GM21367 (cell line): ENCODE results near the gene COQ8A.

Experiments
- ATAC-seq: cut with Tn5 transposase; IDR thresholded peaks from one replicate; pipeline ENCODE4 v1.9.1; 2021; ENCODE audit not compliant: unreplicated experiment

COQ8A gene

DNA sequence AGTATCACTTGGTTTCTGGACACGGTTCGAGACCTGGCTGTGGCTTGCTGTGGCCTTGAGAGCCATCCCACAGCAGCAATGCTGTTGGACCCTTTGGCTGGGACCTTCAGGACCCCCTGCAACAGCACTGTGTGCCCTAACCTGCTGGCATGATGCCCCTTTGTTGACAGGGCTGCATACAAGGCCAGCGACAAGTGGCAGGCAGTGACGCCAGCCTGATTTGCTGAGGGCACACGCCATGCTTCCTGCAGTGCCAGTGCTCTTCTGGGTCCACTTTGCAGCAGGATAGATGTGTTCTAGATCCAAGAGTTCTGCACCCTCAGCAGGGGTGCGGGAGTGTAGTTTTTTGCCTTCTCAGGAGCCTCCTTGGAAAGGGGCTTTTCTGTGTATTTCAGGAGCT lies 32.8 kb downstream of the COQ8A start:
- ATAC-seq = no peak

- no peak for ATAC-seq
Measured at GRCh38 chr1:226973371-226973897, 33.3 kb downstream of the COQ8A start.

DNA sequence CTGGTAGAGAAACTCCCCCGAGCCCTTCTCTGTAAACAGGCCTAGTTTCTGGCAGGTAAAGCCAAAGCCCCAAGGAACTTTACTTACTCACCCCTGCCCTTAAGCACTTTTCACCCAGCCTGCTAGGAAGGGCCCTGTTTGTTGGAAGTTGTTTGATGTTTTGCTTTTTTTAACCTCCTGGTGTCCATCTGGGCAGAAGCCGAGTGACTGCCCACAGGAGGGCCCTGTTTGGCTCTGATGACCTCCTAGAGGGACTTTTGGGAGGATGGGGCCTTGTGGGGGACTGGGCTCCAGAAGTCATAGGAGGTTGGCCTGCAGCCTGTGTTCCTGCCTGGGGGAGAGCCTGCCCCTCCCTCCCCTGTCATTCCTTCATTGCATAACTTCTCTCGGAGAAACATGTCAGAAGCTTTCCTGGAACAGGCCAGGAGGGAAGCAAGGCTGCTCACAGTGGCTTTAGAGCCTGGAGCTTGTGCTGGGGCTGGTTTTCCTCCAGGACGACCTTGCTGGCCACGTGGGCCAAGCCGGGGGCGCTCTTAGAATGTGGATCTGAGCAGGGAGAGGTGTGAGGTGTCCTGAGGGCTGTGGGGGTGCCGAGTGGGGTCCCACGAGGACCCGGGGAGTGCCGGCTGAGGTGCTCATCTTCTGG lies 33.9 kb downstream of the COQ8A start:
- ATAC-seq = no peak

DNA sequence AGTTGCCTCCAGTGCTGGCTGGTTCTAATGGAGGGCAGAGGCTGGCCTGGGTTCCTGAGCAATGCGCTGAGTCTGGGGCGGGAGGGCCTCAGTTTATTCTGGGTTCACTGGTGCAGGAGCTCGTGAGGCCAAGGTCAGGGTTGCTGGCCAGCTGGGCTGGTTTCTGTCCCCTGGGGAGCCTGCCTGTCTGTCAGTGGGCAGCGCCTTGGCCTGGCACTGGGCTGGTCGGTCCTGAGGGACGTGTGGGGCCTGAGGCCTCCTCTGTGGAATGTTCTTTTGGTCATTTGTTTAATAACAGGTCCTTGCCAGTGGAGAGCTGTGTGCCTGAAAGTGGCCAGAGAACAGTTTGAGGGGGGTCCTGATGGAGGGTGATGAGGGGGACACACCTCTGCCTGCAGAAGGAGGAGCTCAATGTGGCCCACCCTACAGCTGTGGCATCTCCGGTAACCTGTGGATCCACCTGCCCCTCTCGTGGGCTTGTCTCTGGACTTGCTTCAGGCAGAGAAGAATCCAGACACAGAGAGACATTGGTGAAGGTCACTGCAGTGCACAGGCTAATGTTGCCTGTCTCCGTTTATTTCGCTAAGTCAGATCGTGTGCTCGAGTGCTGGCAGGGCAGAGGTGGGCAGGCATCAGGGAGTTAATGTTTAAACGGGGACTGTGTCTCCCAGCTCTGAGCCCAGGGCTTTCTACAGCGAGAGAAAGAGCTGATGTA lies 34.6 kb downstream of the COQ8A start:
- ATAC-seq = no peak

DNA sequence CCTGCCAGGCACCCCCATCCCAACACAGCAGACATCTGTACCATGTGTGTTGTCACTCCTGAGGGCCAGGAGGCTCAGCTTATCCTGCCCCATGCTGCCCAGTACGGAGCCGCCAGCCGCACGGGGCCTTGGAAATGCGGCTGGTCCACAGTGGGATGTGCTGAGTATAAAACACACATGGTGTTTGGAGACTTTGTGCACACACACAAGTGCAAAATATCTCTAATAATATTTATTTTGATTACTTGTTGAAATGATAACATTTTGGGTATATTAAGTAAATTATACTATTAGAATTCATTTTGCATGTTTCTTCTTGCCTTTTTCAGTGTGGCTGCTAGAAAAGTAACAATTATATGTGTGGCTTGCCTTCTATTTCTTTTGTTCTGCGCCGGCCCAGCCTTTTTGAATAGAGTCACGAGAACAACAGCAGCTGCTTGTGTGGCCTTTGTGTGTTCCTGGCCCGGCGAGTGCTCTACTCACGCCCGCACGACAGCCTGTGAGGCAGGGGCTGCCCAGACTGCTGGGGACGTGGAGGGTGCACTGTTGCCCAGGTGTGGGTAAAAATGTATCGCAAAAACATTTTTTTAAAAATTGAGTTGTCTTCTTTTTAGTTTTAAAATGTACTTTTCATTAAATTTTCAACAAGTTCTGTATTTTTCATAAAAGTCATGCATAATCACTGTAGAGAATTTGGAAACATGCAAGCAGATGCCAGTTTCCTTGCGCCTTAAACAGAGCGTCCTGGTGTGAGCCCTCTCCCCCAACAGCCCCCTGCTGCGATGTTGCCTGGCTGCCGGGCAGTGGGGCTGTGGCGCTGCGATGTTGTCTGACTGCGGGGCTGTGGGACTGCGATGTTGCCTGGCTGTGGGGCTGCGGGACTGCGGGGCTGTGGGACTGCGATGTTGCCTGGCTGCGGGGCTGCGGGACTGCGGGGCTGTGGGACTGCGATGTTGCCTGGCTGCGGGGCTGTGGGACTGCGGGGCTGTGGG lies 35.5 kb downstream of the COQ8A start:
- no peak for ATAC-seq

DNA sequence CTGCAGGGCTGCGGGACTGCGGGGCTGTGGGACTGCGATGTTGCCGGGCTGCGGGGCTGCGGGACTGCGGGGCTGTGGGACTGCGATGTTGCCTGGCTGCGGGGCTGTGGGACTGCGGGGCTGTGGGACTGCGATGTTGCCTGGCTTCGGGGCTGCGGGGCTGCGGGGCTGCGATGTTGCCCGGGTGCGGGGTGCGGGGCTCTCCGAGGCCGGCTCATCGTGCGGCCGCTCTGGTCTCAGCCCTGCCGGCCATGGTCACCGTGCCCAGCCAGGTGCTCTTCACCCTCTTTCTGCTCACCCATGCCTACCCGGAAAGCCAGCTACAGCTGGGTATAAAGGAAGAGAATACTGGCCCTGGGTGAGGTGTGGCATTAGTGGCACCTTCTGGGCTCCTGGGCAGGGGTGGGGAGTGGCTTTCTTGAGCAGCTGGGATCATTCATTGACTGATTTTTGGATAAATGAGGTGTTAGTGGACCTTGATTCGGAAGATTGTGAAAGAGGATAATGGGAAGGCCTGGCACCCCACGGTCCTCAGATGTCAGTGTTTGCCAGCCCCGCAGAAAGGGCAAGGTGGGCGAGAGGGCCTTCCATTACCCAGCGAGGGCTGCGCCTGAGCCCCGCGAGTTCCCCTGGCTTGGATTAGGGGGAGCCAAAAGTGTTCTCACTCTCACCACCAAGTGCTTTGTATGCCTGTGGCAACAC lies 36.3 kb downstream of the COQ8A start:
- ATAC-seq = no peak

GRCh38 chr1:226976978-226977642 lies 37.0 kb downstream of the COQ8A start:
- no peak for ATAC-seq

DNA sequence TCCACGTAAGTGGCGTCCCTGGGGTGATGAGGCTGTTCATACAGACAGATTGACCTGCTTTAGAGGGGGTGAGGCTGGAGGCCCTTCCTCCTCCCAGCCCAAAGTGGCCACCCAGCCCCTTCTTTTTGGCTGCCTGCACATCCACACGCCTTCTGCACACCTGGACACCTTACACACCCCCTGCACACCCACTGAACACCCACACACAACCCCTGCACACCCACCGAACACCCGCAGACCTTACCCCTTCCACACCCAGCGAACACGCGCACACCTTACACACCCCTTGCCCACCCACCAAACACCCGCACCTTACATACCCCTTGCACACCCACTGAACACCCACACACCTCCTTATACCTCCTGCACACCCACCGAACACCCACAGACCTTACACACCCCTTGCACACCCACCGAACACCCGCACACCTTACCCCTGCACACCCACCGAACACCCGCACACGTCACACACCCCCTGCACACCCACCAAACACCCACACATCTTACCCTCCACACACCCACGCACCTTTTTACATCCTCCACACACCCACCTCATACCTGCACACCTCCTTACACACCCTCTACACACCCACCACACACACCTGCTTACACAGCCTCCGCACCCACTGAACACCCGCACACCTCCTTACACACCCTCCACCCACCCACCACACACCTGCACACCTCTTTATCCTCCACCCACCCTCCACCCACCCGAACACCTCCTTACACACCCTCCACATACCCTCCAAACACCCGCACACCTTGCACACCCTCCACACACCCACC lies 37.7 kb downstream of the COQ8A start:
- ATAC-seq = no peak

- no peak for ATAC-seq
Measured at GRCh38 chr1:226978432-226979114, 38.5 kb downstream of the COQ8A start.

DNA sequence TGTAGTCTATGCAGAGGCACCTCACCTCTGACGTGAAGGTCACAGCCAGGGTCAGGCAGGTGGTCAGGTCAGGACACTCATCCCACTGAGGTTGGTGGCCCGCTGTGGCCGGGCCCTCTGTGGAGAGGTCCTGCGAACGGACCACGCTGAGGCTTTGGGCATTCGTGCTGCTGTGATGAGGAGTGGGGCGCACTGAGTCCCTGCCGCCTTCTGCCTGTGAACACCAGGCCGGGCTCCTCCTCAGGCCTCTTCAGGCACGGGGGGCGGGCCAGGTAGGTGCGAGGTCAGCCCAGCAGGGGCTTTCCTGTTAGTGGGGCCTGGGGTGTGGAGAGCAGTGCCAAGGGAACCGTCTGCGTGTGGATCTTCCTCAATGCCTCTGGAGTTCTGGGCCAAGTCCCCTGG lies 39.0 kb downstream of the COQ8A start:
- ATAC-seq = no peak

DNA sequence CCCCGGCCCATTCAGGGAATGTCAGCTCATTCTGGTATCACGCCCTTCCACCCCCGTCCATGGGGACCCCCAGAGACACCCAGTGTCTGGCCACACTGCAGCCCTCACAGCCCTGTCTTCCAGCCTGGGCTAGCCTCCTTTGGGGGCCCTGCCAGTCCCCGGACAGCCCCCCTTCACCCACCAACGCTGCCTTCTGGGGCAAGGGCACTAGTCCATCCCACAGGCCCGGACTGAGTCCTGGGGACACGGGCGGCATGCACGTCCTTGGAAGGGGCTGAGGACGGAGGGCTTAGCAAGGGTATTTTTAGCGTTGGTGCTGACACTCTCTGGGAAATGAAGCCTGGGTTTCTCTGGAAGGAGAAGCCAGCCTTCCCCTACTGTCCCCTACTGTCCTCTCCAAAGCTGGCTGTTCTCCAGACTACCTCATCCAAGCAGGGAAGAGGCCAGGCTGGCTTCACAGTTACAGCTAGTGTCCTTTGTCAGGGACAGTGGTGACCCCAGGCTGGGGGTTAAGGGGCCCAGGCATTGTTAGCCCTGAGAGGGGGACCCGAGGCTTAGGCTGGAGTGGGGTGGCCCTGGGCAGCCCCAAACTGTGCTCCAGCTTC lies 39.5 kb downstream of the COQ8A start:
- ATAC-seq = no peak

DNA sequence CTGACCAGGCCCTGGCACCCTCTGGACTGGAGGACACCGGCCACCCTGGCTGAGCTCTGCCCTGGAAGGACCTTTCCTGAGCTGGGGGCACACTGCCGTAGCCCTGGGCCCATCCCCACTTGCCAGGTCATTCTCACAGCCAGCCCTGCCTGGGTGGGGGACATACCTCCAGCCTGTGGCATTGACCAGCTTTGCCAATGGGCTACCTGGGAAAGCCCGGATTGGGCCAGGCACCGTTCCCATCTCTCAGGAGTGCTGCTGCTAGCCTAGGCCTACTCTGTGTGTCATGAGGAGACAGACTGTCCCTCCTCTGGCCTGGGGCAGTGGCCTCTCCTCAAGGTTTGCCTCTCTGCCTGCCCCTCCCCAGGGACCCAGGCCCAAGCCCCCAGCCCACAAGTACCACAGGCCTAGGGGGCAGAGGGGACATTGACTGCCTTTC lies 40.0 kb downstream of the COQ8A start:
- no peak for ATAC-seq

DNA sequence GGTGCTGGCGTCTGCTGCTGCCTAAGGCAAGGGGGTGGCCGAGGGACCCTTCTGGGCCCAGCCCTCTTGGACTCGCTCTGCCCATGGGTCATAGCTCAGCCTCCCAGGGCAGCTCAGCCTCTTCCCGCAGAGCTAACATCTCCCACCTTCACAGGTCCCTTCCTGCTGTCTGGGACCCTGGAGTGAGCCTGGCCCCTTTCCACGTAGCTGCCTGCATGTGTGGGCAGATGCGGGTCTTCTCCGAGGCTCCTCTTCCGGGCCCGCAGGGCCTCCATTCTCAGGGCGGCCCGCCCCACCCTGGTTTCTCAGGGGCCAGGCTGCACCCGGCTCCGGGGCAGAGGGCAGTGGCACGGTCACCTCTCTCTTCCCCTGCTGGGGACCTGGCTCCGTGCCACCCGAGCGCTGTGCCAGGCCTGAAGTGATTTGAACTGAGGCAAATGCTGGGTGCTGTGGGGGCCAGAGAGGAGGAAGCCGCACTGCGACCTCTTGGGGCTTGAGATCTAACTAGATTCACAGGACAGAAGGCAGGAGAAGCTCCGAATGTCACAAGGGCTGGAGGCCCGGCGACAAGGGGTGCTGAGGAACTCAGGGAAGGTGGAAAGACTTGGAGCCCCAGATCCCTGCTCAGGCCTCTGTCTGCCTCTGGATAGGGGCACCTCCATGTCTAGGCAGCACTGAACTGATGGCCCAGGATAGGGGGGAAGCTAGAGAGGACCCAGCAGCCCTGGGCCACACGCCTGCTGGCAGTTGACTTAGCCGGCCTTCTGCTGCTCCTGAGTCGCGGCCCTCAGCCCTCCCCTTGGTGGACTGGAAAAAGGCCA lies 40.7 kb downstream of the COQ8A start:
- no peak for ATAC-seq

GRCh38 chr1:226981386-226981817 lies 41.3 kb downstream of the COQ8A start:
- ATAC-seq = no peak

DNA sequence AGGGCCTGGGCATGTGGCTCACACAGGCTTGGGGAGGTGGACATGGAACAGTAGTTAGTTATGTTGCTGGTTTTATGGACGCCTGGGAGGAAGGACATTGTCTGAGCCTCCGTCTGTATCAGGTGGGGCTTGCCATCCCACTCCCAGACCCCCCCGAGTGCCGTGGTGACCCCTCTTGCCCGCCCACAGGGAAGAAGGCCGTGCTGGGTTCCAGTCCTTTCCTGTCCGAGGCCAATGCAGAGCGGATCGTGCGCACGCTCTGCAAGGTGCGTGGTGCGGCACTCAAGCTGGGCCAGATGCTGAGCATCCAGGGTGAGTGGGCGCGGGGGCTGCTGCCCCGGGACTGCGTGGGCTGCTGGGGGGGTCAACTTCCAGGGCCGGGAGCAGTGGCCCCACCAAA lies 41.7 kb downstream of the COQ8A start:
- no peak for ATAC-seq

GRCh38 chr1:226982451-226983177 lies 42.5 kb downstream of the COQ8A start:
- no peak for ATAC-seq
